Stimulated activated naive CD4-positive, alpha-beta T cell treated with Interleukin-2 at 50 U/mL for 16 hours (primary cell): ENCODE results near the gene CCDC51.

Experiments used
- DNase-seq: peaks from one replicate; lab custom pipeline; 2025; lab: John Stamatoyannopoulos, UW

CCDC51 gene

DNA sequence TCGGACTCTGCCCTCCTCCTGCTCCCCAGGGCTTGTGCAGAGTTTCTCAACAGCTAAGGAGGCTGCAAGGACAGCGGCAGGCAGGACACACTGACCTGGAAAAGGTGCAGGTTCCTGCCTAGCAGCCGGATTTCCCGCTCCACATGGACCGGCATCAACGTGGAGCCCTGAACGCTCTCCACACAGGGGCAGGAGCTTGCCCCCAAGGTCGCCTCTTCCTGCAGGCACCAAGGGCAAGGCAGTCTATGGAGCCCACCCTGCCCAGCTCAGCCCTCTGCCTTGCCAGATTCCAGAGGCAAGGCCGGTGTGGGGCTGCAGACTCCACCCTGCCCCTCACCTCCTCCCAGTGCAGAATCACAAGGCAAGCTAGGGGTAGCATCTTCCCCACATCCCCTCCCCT is 20.8 kb downstream of the CCDC51 start:
- DNase-seq, result no peak

DNA sequence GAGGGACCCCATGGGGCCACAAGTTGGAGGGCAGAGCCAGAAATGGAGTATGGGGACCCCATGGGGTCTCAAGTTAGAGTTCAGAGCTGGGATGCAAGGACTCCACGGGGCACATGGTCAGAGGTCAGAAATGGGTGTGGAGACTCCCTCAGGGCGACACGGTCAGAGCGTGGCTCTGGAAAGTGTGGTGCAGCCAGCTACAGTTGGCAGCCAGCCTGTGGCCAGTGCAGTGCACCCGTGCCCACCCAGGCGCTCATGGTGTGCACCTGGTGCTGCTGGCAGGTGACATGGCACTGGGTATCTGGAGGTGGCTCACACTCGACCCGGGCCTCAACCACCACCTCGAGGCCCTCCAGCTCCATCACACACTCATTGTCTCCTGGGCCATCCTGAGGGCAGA is 21.3 kb downstream of the CCDC51 start:
- no peak for DNase-seq

DNA sequence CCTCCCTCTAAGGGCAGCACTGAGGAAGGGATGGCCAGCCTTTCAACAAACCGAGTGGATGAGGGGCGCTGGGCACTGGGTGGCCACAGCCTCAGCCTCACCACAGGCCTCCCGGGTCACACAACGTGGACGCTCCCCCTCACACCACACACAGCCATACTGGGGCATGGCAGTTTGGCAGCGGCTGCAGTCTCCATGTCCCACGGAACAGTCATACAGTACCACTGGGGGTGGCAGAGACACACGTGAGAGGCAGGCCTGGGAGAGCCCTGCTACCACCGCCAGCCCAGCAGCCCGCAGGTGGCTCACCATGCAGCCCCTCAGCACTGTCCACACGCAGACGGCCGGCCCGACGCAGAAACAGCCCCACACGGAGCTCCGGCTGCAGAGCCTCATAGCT is 21.8 kb downstream of the CCDC51 start:
- no peak for DNase-seq

DNA sequence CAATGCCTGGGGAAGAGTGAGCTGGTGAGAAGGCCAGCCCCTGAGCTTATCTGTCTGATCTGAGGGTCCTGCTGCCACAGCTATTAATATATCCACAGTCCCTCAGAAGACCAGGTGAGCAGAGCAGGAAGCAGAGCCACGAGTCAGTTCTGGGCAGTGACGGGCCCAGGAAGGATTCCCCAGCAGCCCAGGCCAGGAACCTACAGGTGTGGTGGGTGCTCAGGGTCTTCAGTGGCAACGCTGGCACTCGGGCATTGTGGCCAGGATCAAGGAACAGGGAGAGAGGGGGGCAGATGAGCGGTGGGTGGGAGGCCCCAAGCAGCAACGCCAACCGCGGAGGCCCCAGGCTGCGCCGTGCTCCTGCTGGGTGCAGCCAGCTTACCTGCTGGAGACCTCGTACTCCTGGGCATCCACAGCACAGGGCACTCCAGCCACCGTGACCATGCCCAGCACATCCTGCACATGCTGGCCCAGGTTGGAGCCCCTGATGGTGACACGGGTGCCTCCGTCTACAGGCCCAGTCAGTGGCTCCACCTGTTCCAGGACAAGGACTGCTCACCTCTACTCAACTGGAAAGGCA is 22.3 kb downstream of the CCDC51 start:
- DNase-seq, result no peak

DNA sequence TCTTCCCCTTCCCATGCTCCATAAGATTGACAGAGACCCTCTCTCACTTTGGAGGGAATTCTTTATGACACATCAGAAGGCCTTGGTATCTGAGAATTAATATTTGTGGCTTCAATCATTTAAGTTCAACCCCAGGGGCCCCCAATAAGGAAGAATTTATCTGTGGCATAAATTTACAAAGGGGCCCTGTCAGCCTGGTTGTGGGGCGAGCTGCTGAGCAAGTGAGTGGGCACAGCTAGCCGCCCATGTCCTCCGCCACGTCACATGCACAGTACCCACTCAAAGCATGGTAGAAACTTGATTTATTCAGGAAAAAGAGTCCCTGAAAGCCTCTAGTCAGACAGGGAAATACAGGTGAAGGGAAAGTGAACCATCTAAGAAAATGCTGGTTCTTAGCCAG is 23.4 kb downstream of the CCDC51 start:
- no peak for DNase-seq

DNA sequence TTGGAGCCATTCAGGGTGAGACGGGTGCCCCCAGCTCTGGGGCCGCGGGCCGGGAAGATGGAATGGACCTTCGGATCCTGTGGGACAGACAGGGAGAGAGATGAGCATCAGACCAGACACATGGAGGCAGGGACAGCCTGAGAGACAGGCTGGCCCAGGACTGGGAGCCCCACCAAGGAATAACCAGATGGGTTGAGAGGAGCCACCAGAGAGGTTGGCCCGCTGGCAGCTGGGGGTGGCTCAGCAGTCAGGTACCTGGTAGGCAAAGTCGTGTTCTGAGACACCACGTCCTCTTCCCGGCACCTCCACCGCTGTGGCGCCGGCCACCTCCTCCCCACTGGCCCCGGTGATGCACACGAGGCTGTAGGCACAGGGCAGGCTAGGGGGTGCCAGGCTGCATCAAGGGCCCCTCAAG is 23.8 kb downstream of the CCDC51 start:
- no peak for DNase-seq

DNA sequence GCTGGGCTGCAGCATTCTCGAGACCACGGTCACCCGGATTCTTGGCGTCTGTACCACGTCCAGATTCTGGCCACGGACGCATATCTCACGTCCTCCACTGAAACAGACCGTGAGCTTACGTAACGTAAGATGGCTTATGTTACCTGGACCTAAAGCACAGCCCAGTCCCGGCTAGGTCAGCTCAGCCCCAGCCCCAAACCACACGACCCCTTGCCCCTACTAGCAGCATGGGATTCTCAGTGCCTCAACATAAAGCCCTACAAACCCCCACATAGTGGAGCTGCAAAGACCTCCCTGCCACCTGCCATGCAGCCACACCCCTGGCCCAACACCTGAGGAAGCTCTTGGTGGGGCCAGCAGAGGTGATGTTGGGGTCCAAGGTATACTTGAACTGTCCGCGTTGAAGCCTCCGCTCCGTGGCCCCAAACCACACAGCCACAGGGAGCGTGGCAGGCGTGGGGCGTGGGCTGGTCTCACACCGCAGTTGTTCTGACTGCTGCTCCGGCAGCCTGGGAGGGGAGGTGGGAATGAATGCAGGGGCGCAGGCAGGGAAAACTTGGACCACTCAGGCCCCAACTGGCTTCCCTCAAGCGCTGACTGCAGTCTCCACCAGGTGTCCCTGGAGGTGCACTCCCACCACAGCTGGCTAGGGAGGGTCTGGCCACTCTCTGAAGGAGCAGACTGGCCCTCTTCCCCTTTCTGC is 24.5 kb downstream of the CCDC51 start:
- no peak for DNase-seq

DNA sequence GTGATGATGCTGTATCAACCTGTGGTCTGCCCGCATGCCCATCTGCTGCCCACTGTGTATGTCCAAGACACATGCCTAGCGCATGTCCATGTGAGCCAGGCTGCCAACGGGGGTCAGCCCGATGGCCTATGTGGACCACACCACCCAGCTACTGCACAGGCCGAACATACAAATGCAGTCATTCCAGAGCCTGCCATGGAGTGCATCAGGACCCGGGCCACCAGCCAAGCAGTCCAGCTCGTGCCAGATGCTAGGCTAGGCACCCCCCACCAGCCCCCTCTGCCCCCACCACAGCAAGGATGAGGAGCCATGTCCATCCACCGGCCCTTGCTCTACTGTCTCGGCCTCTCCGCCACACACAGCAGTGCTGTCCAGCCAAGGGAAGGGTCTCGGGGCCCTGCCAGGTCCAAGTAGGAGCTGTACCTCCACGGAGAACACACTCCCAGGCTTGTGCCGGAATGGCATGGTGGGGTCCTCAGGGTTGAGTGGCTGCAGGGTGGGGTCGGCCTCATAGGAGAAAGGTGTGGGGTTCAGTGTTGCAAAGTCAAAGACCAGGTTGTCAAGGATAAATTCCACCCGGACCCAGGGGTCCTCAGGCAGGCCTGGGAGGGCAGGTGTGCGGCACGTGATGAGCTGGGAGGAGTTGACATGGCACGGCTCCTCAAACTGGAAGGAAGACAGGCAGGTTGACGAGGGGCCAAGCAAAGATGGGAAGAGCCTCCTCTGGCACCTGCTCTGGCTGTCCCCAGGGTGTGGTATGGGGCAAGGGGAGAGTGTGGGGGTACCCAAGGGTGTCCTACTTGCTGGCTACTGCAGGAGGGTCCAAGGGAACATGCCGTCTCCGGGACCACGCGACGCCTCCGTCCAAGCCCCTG is 25.3 kb downstream of the CCDC51 start:
- DNase-seq, result no peak

DNA sequence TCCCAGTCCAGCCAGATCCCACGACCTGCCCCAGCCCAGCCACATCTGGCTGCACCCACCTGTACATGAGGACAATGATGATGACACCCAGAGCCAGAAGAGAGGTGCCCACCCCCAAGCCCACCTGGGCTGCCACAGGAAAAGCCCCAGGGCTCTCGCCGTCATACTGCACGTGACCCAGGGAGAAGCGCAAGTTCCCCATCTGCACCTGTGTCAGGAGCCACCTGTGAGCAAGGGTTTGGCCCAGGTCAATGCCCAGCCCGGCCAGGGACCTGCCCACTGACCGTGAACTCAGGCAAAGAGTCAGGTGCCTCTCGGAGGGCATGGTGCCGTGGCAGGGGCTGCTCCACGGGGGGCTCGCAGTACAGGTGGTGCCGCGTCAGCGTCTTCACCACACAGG is 26.3 kb downstream of the CCDC51 start:
- no peak for DNase-seq

DNA sequence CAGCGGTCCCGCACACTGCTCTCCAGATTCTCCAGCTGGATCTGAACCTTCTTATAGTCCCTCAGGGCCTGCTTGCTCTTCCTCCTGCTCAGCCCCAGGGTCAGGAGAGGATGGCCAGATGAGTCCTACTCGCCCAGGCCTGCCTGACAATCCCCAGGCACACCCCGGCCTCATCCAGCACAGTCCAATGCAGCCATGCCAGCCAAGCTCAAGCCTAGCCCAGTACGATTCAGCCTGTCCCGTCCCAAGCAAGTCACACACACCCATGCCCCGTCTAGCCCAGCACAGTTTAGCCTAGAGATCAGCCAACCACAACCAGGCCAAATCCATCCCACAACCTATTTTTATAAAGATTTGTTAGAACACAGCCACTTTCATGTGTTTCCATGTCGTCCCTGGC is 26.8 kb downstream of the CCDC51 start:
- no peak for DNase-seq

DNA sequence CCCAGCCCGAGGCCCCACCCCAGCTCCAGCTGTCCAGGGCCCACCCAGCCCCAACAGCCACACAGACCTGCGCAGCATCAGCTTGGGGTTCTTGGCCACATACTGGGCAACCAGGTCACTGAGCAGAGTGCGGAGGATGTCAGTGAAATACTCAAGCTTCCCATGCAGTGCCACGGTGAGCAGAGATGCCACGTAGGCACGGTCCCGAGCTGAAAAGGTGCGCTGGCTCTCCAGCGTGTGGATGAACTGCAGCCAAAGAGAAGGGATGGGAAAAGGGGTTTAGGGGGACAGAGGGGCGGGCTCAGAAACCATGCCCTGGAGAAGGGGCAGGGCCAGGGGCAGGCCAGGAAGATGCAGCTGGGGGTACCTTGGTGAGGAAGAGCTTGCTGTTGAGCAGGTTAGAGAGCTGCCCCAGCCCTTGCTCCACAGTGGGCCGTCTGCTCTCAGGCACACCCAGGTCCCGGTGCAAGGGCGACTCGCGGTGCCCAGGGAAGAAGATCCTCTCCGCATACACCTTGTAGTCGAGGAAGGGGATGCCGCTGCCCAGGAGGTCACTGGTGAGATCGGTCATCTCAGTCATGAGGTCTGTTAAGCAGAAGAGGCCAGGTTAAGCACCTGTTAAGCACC is 27.4 kb downstream of the CCDC51 start:
- no peak for DNase-seq

DNA sequence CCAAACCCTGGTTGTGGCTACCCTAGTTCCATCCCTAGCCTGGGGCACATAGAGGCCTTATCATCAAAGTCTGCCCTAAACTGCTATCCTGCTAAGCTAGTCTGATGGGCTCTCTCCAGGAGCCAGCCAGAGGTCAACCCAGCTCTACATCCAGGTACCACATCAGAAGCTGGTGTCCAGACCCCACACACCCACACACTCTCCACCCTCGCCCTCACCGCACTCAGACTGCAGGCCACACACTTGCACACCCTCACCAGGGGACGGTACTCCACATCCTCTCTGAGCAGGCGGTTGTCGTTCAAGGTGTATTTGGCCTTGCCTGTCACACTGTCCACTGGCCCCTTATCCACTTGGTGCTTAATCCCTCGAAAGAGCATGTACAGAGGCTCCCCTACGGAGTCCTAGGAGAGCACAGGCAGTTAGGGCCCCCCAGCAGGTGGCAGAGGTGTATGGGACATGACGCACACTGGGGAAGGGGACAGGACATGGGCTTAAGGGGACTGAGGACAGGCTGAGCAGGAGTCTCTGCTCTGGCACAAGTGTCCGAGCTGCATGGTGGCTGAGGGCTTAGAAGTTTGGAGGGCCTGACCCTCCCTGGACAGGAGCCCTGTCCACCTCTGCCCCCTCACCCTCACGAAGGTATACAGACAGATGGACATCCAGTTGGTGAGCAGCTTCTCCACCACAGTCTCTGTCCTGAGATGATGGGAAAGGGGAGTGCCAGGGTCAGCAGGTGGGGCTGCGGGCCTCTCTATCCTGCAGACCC is 28.1 kb downstream of the CCDC51 start:
- DNase-seq, result no peak

DNA sequence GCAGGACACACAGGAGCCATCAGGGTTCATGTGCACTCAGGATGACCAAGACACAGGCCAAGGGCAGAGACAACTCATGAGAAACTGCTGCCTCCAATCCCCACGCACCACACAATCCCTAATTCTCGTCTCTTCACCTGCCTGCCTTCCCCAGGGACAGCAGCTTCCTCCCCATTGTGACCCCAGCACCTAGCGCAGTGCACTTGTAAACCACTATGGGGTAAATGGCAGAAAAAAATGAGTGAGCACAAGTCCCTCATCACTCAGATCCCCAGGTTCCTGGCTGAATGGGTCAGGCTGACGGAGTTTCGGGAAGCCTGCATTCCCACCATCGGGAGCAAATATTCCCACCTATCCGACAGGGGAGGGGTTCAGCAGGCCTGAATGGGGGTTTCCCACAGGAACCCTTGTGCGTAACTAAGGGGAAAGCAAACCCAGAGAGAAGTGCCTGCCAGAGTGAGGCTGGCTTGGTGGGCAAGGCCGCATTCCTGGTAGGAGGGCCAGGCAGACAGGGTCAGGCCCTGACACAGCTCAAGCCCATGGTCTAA is 28.8 kb downstream of the CCDC51 start:
- DNase-seq, result no peak

DNA sequence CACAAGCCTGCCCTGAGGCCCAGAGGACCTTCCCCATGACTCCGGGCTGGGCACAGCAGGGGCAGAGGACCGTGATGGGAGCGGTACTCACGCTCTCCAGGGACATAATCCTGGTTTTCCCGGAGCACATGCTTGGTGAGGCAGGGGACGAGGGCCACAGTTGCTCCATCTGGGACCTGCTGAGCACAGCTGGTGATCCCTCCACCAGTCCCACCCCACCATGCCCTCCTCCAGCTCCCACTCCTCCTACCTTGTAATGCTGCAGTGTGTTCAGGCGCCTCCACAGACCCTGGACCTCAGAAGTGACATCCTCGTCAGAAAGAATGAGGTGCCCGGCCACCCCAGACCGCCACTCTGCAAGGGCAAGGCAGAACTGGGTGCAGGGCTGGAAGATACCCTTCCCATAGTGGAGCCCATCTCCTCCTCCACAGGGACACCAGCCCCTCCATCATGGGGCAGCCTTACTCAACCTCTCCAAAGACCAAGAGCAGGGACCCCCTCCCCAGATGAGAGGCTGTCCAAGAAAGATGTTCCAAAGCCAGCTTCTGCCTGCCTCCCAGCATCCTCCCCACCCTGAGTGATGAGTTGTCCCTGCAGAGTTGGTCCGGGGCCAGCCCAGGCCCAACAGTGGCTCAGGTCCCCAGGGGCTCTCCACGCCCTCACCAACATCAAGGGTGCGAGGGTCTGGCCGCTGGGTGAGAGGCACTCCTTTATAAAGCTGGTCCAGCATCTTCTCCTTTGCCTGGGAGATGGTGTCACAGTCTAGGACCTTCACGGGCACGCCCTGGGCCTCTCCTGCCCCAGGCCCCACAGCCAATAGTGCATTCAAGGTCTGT is 29.5 kb downstream of the CCDC51 start:
- no peak for DNase-seq

DNA sequence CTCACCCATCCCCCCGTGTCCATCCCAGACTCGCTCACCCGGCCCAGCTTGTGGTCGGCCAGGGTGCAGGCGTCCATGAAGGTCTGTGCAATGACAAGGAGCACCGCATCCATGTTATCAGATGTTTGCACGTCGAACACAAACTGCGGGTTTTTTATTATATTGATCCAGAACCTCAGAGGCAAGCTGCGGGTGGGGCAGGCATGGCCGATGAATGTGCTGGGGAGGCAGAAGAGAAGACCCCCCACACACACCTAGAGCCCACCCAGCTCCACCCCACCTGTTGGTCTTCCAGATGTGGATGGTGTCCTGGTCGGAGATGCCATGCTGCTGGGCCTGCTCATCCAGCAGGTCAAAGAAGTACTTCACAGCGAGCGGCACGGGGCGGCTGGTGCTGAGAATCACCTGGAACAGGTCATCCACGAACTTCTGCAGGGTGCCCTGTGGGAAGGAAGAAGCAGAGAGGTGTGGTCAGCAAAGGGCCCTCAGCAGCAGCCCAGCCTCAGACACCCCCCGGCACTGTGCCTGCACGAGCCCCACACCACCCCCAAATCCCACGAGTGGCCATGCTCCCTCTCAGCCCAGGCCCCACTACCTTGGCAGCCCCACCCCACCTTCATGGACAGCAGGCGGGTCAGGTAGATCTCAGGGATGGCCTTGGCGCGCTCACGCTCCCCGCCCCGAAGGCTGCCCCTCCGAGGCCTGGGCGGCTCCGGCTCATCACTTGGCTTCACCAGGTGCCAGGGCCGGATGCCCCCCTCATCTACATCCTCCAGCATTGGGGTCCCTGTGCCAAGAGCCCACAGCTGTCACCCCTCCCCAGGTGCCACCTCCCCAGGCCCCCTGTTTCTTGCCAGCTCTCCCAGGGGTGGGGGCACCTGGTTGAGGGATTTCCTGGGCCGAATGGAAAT is 30.4 kb downstream of the CCDC51 start:
- DNase-seq, result no peak

DNA sequence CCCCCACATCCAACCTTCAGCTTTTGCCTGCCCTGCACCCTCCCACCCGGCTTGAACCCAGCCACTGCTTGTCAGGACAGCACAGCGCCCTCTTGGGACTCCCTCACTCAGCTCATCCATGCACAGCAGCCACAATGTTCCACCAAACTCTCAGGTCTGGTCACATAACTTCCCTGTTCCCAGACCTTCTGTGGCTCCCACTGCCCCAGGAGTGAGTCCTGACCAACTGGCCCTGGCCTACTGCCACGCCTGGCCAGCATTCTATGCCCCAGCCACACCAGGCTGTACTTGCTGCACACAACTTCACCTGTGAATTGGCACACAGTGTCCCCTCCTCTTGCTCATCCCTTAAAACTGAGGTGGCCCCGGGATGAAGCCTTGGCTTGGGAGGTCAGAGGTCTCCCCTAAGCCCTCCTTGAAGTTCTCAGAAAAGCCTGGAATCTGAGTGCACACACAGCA is 31.1 kb downstream of the CCDC51 start:
- DNase-seq, result no peak

DNA sequence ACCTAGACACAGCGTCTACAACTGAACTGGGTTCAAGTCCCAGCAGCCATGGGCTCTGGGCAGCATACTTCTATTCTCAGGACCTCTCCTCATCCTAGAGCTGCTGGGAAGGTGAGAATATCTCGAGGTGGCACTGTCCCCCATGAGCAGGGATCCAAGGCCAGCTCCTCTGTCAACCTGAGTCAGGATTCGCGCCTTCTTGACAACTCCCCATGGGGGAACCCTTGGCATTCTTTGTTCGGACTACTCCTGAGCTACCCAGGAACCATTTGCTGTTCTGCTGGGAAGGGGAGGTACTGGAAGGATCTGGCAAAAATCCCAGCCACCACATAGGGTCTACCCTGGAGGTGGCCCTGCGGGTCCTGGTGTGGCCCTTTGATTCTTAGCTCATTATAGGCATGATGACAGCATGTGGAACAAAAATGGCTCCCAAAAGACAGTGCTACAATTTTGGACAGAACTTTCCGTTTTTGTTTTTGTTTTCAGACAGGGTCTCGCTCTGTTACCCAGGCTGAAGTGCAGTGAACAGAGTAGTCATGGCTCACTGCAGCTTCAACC is 32.3 kb downstream of the CCDC51 start:
- no peak for DNase-seq

DNA sequence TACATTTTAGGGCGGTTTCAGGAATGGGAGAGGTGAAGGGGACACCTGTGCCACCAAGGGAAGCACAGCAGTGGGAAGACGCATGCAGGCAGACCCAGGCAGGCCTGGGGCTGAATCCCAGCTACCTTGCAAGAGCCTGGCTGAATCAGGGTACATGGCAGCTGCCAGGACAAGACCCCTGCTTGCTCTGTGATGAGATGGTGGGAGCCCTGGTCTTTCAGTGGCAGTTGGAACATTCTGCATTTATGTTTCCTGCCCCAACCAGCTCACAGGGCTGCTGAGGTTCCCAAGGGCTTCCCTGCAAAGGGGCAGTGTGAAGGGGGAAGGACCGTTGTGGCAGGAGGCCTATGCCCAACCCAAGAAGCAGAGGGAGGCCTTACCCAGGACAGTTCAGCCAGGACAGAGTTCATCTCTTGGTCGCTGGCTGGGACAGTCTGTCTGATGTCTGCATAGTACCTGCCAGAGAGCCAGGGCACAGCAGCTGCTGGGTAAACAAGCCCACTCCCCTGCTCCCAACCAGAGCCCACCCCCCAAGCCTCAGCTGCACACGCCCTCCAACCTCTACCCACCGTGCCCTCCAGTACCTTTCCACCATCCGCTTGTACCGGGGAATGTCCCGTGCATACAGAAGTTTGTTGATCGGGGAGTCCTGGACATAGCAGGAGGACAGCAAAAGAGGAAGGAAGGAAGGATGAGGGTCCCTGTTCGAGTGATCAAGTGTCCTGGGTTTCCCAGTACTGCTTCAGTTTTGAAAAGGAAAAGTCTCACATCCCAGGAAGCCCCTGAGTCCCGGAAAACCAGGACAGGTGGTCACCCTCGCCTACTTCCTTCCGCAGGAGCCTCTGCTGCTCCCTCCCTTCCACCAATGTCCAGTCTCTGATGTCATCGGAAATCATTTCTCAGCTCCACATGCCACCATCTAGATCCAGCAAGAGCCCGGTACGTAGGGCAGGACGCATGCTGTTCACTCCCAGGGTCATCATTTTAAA is 33.2 kb downstream of the CCDC51 start:
- no peak for DNase-seq
